GM06990 (cell line): ENCODE results near the gene ZNF324.
"Not testable (repeated sequence)": the region's sequence is repeated elsewhere in the genome, so short reads cannot be mapped to it uniquely, and the experiment has no call there.

ENCODE experiments used
- DNase-seq: peaks from one replicate; pipeline ENCODE4 v3.0.0-alpha.2; 2011; ENCODE audit not compliant: insufficient read length; ENCODE audit errors: extremely low read depth
- H3K27me3 ChIP-seq: replicated peaks from 2 replicates; pipeline ENCODE4 v1.6.0; 2011; ENCODE audit warnings: low read length; ENCODE audit not compliant: control insufficient read depth, insufficient read depth
- H3K36me3 ChIP-seq: 2 replicates; pipeline ENCODE4 v1.5.1; 2011; ENCODE audit warnings: low read length; ENCODE audit not compliant: control insufficient read depth, insufficient read depth
- H3K4me3 ChIP-seq: replicated peaks from 2 replicates; pipeline ENCODE4 v1.5.1; 2011; ENCODE audit warnings: low read depth, mild to moderate bottlenecking, control low read depth, low read length
- TF ChIP-seq, protein P1 (sequence below): IDR thresholded peaks from 2 replicates; pipeline ENCODE4 v1.5.1; 2011; ENCODE audit warnings: low read length, control low read depth, mild to moderate bottlenecking, inconsistent platforms; ENCODE audit not compliant: insufficient read depth, poor library complexity, severe bottlenecking

The ZNF324 gene

DNA sequence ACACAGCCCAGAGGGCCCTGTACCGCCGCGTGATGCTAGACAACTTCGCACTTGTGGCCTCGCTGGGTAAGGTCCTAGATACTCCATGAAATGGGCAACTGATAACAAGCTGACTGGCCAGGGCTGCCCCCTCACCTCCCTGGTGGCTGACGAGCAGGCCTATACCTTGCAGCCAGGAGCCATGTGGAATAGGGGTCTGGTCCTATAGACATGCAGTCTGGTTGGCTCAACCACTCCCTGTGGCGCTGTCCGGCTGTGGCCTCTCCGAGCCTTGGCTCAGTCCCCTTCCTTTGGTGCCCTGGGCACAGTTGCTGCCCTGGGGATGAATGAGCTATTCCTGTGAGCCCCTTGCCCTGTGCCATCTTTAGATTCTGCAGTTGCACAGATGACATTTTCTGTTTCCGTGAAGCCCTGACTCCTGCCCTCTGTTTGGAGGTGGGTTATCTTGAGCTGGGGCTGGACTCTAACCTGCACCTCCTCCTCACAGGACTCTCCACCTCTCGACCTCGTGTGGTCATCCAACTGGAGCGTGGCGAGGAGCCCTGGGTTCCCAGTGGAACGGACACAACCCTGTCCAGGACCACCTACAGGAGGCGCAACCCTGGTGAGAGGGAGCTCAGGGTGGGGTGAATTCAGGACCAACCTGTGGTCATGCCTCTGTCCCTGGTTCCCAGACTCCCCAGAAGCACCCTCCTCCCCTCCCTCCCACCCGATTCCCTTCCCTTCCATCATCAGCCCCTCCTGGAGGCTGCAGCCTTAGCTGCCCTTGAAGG is 2.5 kb downstream of the ZNF324 start:
- peaks cover 16% of the 10 kb centered on the region for H3K36me3 ChIP-seq
- H3K4me3 ChIP-seq: no peak overlapping the region
- TF ChIP-seq, protein P1, sequence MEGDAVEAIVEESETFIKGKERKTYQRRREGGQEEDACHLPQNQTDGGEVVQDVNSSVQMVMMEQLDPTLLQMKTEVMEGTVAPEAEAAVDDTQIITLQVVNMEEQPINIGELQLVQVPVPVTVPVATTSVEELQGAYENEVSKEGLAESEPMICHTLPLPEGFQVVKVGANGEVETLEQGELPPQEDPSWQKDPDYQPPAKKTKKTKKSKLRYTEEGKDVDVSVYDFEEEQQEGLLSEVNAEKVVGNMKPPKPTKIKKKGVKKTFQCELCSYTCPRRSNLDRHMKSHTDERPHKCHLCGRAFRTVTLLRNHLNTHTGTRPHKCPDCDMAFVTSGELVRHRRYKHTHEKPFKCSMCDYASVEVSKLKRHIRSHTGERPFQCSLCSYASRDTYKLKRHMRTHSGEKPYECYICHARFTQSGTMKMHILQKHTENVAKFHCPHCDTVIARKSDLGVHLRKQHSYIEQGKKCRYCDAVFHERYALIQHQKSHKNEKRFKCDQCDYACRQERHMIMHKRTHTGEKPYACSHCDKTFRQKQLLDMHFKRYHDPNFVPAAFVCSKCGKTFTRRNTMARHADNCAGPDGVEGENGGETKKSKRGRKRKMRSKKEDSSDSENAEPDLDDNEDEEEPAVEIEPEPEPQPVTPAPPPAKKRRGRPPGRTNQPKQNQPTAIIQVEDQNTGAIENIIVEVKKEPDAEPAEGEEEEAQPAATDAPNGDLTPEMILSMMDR: no peak
- no peak for DNase-seq
- no peaks in the 10 kb centered on the region for H3K27me3 ChIP-seq

DNA sequence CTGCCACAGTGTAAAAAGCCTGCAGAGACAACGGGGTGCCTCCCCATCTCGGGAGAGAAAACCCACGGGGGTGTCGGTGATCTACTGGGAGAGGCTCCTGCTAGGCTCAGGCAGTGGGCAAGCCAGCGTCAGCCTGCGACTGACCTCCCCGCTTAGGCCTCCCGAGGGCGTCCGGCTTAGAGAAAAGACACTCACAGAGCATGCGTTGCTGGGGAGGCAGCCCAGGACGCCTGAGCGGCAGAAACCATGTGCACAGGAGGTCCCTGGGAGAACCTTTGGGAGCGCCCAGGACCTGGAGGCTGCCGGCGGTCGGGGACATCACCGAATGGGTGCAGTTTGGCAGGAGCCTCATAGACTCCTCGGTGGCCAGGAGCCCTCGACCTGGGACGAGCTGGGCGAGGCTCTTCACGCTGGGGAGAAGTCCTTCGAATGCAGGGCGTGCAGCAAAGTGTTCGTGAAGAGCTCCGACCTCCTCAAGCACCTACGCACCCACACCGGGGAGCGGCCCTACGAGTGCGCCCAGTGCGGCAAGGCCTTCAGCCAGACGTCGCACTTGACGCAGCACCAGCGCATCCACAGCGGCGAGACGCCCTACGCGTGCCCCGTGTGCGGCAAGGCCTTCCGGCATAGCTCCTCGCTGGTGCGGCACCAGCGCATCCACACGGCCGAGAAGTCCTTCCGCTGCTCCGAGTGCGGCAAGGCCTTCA is 4.1 kb downstream of the ZNF324 start:
- not testable (repeated sequence) for DNase-seq

DNA sequence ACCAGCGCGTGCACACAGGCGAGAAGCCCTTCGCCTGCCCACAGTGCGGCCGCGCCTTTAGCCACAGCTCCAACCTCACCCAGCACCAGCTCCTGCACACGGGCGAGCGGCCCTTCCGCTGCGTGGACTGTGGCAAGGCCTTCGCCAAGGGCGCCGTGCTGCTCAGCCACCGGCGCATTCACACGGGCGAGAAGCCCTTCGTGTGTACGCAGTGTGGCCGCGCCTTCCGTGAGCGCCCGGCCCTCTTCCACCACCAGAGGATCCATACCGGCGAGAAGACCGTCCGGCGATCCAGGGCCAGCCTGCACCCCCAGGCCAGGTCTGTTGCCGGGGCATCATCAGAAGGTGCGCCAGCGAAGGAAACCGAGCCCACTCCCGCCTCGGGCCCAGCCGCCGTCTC is 4.9 kb downstream of the ZNF324 start:
- Histone ChIP-seq H3K27me3 (no peaks in the 10 kb centered on the region), H3K36me3 (peaks cover 16% of the 10 kb centered on the region), H3K4me3 (no peak overlapping the region)
- no peak for DNase-seq
- TF ChIP-seq, protein P1: no peak

More for the DNA sequence above, 4.1 kb downstream of the ZNF324 start:
- H3K36me3 ChIP-seq: peaks cover 16% of the 10 kb centered on the region
- not testable (repeated sequence) for H3K4me3 ChIP-seq, H3K27me3 ChIP-seq

DNA sequence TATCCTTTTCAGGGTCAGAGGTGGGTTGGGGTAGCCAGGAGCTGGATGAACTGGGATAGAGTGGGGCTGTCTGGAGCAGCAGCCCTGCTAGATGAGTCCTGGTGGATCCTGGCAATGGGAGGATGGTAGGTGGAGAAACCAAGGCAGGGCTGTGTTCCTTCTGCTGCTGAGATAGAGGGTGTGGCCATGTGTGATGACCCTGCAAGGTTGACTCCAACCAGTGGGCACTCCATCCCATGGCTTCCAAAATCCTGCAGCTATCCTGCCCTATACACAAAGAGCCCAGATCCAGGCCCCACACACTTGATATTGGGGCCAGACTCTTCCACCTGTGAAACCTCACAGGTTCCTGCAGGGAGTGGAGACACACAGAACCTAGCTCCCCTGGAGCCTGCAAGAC is 6.9 kb downstream of the ZNF324 start:
- no peak for DNase-seq
- Histone ChIP-seq H3K4me3 (no peak overlapping the region), H3K36me3 (peaks cover 16% of the 10 kb centered on the region), H3K27me3 (no peaks in the 10 kb centered on the region)
- TF ChIP-seq, protein P1: no peak

DNA sequence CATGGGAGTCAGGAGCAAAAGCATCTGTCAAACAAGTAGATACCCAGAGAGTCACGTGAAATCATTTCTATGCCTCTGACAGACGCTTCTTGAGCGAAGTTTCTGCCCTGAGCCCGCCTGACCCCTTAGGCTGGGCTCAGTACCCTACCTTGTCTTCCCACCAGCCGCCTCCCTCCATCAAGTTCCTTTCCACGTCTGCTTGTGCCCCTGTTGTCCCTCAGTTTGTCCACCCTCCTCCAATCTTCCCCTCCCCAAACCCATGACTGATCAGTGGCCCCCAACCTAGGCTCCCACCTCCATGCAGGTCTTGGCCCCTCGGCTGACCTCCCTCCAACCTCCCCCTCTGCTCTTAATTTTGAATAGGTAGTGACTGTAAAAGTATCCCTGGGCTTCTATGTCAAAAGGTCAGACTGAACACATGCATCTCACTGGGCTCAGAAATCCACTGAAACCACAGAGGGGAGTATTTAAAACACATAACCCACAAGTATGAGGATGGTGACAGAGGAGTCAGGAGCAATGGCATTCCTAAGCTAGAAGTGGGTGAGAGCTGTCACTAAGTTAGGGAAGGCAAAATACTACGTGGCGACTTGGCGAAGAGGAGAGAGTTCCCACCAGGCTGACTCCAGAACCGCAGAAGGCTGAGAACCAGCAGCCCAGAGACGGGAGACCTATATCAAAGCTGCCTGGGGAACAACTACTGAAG is 7.6 kb downstream of the ZNF324 start:
- peaks cover 15% of the 10 kb centered on the region for H3K36me3 ChIP-seq
- TF ChIP-seq, protein P1: no peak
- no peak for DNase-seq
- H3K4me3 ChIP-seq: no peak overlapping the region
- no peaks in the 10 kb centered on the region for H3K27me3 ChIP-seq
